DND-41 (cell line): ENCODE data around the gene MEX3B.

ENCODE experiments used
- CTCF ChIP-seq: IDR thresholded peaks from 2 replicates; pipeline ENCODE4 v1.5.1; 2012; ENCODE audit warnings: borderline replicate concordance, low read length, moderate library complexity, mild to moderate bottlenecking; ENCODE audit not compliant: poor library complexity, severe bottlenecking; ENCODE audit errors: extremely low read depth
- EZH2 ChIP-seq: IDR thresholded peaks from 3 replicates; pipeline ENCODE4 v1.6.1; 2012; ENCODE audit warnings: borderline replicate concordance, low read depth, mild to moderate bottlenecking, moderate library complexity, low read length, inconsistent platforms; ENCODE audit not compliant: severe bottlenecking

- TF ChIP-seq CTCF (no peak), EZH2 (no peak)
Measured at GRCh38 chr15:82074610-82075009, 28.8 kb upstream of the MEX3B start.
